ENCODE measurements around the gene RIBC2.

GRCh38 chr22:45420011-45420410, 6.5 kb downstream of the RIBC2 start:
- no peak for TF ChIP-seq POLR2AphosphoS5 (IDR thresholded peaks at IDR 0.05)
- TF ChIP-seq EP300 (IDR thresholded peaks at IDR 0.05; ENCODE audit: low read depth): no peak
- TF ChIP-seq CTCF (IDR thresholded peaks at IDR 0.05): no peak
- no peak for TF ChIP-seq POLR2A (IDR thresholded peaks at IDR 0.05)
